ENCODE data around the gene THOC6.
A peak's percentile ranks its signal among the peaks of the same experiment; 100 is the strongest.

THOC6 gene

GRCh38 chr16:3023669-3024478 lies at the start of gene THOC6, which contains the start of gene HCFC1R1:
TSS of gene THOC6 (plus strand) at chr16:3024035. CDS start at chr16:3024327, 292 bp downstream.
TSS of gene HCFC1R1 (minus strand) at chr16:3023942. CDS start at chr16:3023941, 1 bp downstream.
- Histone ChIP-seq H3K27ac (ENCODE audit: low read length) (peak within 1 kb of the TSS; percentile 93), H3K4me3 (ENCODE audit: low read length) (peak within 1 kb of the TSS; percentile 92), H3K9me3 (ENCODE audit: insufficient read depth, low read depth, low read length) (no peaks in the 10 kb centered on the region), H3K36me3 (ENCODE audit: insufficient read depth, low read depth, low read length) (peaks cover 33% of the 10 kb centered on the region), H3K27me3 (ENCODE audit: insufficient read depth, low read length) (peaks cover 6% of the 10 kb centered on the region), H3K9ac (ENCODE audit: low read depth, low read length) (peak within 1 kb of the TSS; percentile 97), H3K4me1 (ENCODE audit: insufficient read depth, low read length) (peaks cover 15% of the 10 kb centered on the region)

- H3K4me3 ChIP-seq (ENCODE audit: low read length): no peak overlapping the region
- no peak overlapping the region for H3K9ac ChIP-seq (ENCODE audit: low read depth, low read length)
- H3K4me1 ChIP-seq (ENCODE audit: insufficient read depth, low read length): no peaks in the 10 kb centered on the region
- no peaks in the 10 kb centered on the region for H3K9me3 ChIP-seq (ENCODE audit: insufficient read depth, low read depth, low read length)
- H3K36me3 ChIP-seq (ENCODE audit: insufficient read depth, low read depth, low read length): peaks cover 65% of the 10 kb centered on the region
- H3K27me3 ChIP-seq (ENCODE audit: insufficient read depth, low read length): no peaks in the 10 kb centered on the region; the same call in 1 of the 2 replicates
- no peak overlapping the region for H3K27ac ChIP-seq (ENCODE audit: low read length)
These were observed 49.3 kb upstream of the THOC6 start for GRCh38 chr16:2974319-2975056.

- no peaks in the 10 kb centered on the region for H3K4me1 ChIP-seq (ENCODE audit: insufficient read depth, low read length)
- H3K9ac ChIP-seq (ENCODE audit: low read depth, low read length): no peak overlapping the region
- no peak overlapping the region for H3K4me3 ChIP-seq (ENCODE audit: low read length)
- no peak overlapping the region for H3K27ac ChIP-seq (ENCODE audit: low read length)
- no peaks in the 10 kb centered on the region for H3K9me3 ChIP-seq (ENCODE audit: insufficient read depth, low read depth, low read length)
- no peaks in the 10 kb centered on the region; the same call in 1 of the 2 replicates for H3K27me3 ChIP-seq (ENCODE audit: insufficient read depth, low read length)
- H3K36me3 ChIP-seq (ENCODE audit: insufficient read depth, low read depth, low read length): peaks cover 65% of the 10 kb centered on the region
These were observed 48.6 kb upstream of the THOC6 start for GRCh38 chr16:2975161-2975795.

- no peaks in the 10 kb centered on the region for H3K27me3 ChIP-seq (ENCODE audit: insufficient read depth, low read length)
- no peaks in the 10 kb centered on the region for H3K9me3 ChIP-seq (ENCODE audit: insufficient read depth, low read depth, low read length)
- peaks cover 3% of the 10 kb centered on the region; the same call in 1 of the 2 replicates for H3K4me1 ChIP-seq (ENCODE audit: insufficient read depth, low read length)
- H3K4me3 ChIP-seq (ENCODE audit: low read length): no peak overlapping the region
- H3K36me3 ChIP-seq (ENCODE audit: insufficient read depth, low read depth, low read length): peaks cover 65% of the 10 kb centered on the region
- no peak overlapping the region for H3K27ac ChIP-seq (ENCODE audit: low read length)
- no peak overlapping the region for H3K9ac ChIP-seq (ENCODE audit: low read depth, low read length)
These were observed 47.6 kb upstream of the THOC6 start for GRCh38 chr16:2976201-2976600.

GRCh38 chr16:2976673-2977072 lies 47.2 kb upstream of the THOC6 start:
- Histone ChIP-seq H3K27me3 (ENCODE audit: insufficient read depth, low read length) (no peaks in the 10 kb centered on the region), H3K9me3 (ENCODE audit: insufficient read depth, low read depth, low read length) (no peaks in the 10 kb centered on the region), H3K36me3 (ENCODE audit: insufficient read depth, low read depth, low read length) (peaks cover 65% of the 10 kb centered on the region), H3K27ac (ENCODE audit: low read length) (no peak overlapping the region), H3K9ac (ENCODE audit: low read depth, low read length) (no peak overlapping the region), H3K4me3 (ENCODE audit: low read length) (no peak overlapping the region), H3K4me1 (ENCODE audit: insufficient read depth, low read length) (peaks cover 7% of the 10 kb centered on the region; the same call in 1 of the 2 replicates)

- Histone ChIP-seq H3K36me3 (ENCODE audit: insufficient read depth, low read depth, low read length) (peaks cover 58% of the 10 kb centered on the region), H3K9me3 (ENCODE audit: insufficient read depth, low read depth, low read length) (no peaks in the 10 kb centered on the region), H3K27me3 (ENCODE audit: insufficient read depth, low read length) (no peaks in the 10 kb centered on the region), H3K9ac (ENCODE audit: low read depth, low read length) (no peak overlapping the region), H3K27ac (ENCODE audit: low read length) (no peak overlapping the region), H3K4me1 (ENCODE audit: insufficient read depth, low read length) (peaks cover 11% of the 10 kb centered on the region), H3K4me3 (ENCODE audit: low read length) (no peak overlapping the region)
These were observed 46.4 kb upstream of the THOC6 start for GRCh38 chr16:2977440-2977839.

- Histone ChIP-seq H3K27me3 (ENCODE audit: insufficient read depth, low read length) (no peaks in the 10 kb centered on the region), H3K9ac (ENCODE audit: low read depth, low read length) (peak overlapping the region; percentile 93; the same call in 1 of the 2 replicates), H3K27ac (ENCODE audit: low read length) (no peak overlapping the region), H3K9me3 (ENCODE audit: insufficient read depth, low read depth, low read length) (no peaks in the 10 kb centered on the region), H3K4me1 (ENCODE audit: insufficient read depth, low read length) (peaks cover 12% of the 10 kb centered on the region), H3K4me3 (ENCODE audit: low read length) (peak overlapping the region; percentile 81), H3K36me3 (ENCODE audit: insufficient read depth, low read depth, low read length) (peaks cover 35% of the 10 kb centered on the region)
These were observed 44.1 kb upstream of the THOC6 start for GRCh38 chr16:2979669-2980226.

GRCh38 chr16:2980227-2981176 lies 43.3 kb upstream of the THOC6 start, which contains the start of gene PKMYT1:
TSS of gene PKMYT1 (minus strand) at chr16:2980446. CDS start at chr16:2979657, 789 bp downstream.
- H3K4me1 ChIP-seq (ENCODE audit: insufficient read depth, low read length): peaks cover 12% of the 10 kb centered on the region
- H3K27me3 ChIP-seq (ENCODE audit: insufficient read depth, low read length): no peaks in the 10 kb centered on the region
- H3K9me3 ChIP-seq (ENCODE audit: insufficient read depth, low read depth, low read length): no peaks in the 10 kb centered on the region
- H3K36me3 ChIP-seq (ENCODE audit: insufficient read depth, low read depth, low read length): peaks cover 28% of the 10 kb centered on the region
- H3K4me3 ChIP-seq (ENCODE audit: low read length): peak within 1 kb of the TSS; percentile 81
- H3K9ac ChIP-seq (ENCODE audit: low read depth, low read length): peak within 1 kb of the TSS; percentile 93
- H3K27ac ChIP-seq (ENCODE audit: low read length): peak within 1 kb of the TSS; percentile 89

- no peaks in the 10 kb centered on the region for H3K9me3 ChIP-seq (ENCODE audit: insufficient read depth, low read depth, low read length)
- no peaks in the 10 kb centered on the region for H3K27me3 ChIP-seq (ENCODE audit: insufficient read depth, low read length)
- peak overlapping the region; percentile 93 for H3K9ac ChIP-seq (ENCODE audit: low read depth, low read length)
- peaks cover 19% of the 10 kb centered on the region for H3K36me3 ChIP-seq (ENCODE audit: insufficient read depth, low read depth, low read length)
- peak overlapping the region; percentile 81 for H3K4me3 ChIP-seq (ENCODE audit: low read length)
- peaks cover 12% of the 10 kb centered on the region for H3K4me1 ChIP-seq (ENCODE audit: insufficient read depth, low read length)
- H3K27ac ChIP-seq (ENCODE audit: low read length): peak overlapping the region; percentile 89
These were observed 42.5 kb upstream of the THOC6 start for GRCh38 chr16:2981177-2981898.

GRCh38 chr16:2981899-2982250 lies 42.0 kb upstream of the THOC6 start:
- Histone ChIP-seq H3K9ac (ENCODE audit: low read depth, low read length) (peak overlapping the region; percentile 93; the same call in 1 of the 2 replicates), H3K27me3 (ENCODE audit: insufficient read depth, low read length) (no peaks in the 10 kb centered on the region), H3K4me1 (ENCODE audit: insufficient read depth, low read length) (peaks cover 12% of the 10 kb centered on the region), H3K9me3 (ENCODE audit: insufficient read depth, low read depth, low read length) (no peaks in the 10 kb centered on the region), H3K27ac (ENCODE audit: low read length) (peak overlapping the region; percentile 89), H3K4me3 (ENCODE audit: low read length) (peak overlapping the region; percentile 81), H3K36me3 (ENCODE audit: insufficient read depth, low read depth, low read length) (peaks cover 14% of the 10 kb centered on the region)

All from iPS-20b (cell line).